Measurements from ENCODE around the gene SAMD4B. TPM values are rescaled to one million over a fixed set of nuclear protein-coding genes. Genes with fewer than 3 reads are reported as not detected.

The SAMD4B gene
- total RNA-seq, 1 experiment from 2014 or later: 164 TPM

DNA sequence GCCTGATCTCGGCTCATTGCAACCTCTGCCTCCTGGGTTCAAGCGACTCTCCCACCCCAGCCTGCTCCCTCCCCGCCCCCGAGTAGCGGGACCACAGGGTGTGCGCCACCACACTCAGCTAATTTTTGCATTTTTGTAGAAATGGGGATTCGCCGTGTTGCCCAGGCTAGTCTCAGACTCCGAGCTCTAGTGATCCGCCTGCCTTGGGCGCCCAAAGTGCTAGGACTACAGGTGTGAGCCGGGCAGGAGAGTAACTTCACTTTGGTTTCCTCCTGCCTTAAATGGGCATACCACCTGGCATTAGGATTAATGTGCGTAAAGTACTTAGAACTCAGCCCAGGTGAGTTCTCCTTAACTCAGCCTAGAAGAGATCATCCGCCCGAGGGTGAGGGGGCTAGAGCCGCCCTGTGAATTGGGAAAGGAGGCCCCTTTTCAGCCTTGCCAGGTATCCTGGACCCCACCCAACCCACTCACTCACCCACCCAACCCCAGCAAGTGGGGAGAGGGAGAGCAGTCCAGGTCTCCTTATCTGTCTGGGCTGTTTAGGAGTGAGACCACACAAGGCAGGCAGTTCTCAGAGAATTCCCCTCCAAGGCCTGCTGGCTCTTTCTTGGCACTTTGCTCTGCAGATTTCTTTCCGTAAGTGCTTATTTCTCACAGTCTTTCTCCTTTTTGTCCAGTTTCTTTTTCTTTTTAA lies 63.2 kb downstream of the SAMD4B start:
- Mint-ChIP-seq H3K4me3 (peak overlapping the region; percentile 91), H3K27ac (peak overlapping the region; percentile 70), H3K9me3 (no peaks in the 10 kb centered on the region), H3K27me3 (ENCODE audit: low read depth) (no peaks in the 10 kb centered on the region), H3K4me1 (peaks cover 52% of the 10 kb centered on the region), H3K36me3 (peaks cover 8% of the 10 kb centered on the region; the same call in 1 of the 2 replicates)
- POLR2A ChIA-PET: interaction anchor here (0.6 to 2.2 kb wide), 4 partner anchors 14 to 404 kb away, joined by 3 to 15 read pairs (median 8); partner anchors contain the start of genes MED29, PAF1 and RPS16
- CTCF ChIA-PET: interaction anchor here (0.6 to 4.3 kb wide), 2 partner anchors 8 to 11 kb away, joined by 3 to 38 read pairs; no protein-coding TSS in a partner anchor
- no peak for DNase-seq (ENCODE audit: low spot score)
- ATAC-seq: no peak
- no peak for TF ChIP-seq CREM (CRISPR knock-in tag; IDR thresholded peaks at IDR 0.05)
- no peak for TF ChIP-seq NR2C2 (CRISPR knock-in tag; IDR thresholded peaks at IDR 0.05)

DNA sequence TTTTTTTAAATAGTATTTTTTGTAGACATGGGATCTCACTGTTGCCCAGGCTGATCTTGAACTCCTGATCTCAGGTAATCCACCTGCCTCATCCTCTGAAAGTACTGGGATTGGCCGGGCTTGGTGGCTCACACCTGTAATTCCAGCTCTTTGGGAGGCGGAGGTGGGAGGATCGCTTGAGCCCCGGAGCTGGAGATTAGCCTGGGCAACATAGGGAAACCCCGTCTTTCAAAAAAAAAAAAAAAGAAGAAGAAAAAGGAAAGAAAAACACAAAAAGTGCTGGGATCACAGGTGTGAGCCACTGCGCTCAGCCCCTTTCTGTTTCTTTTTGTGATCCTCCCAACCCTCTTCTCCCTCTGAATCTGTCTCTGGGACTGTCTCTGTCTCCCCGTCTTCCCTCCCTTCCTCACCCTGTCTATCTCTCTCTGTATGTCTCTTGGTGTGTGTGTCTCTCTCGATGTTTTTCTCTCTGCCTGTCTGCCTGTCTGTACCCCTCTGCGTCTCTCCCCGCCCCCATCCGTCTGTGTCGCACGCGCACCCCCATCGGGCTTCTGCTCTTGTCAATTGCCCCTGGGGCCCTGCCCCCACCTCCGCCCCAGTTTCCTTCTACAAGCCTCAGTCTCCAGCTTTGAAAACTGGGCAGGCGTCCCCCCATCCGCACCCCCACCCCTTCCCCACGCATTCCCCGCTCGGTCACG lies 63.9 kb downstream of the SAMD4B start:
- peaks cover 8% of the 10 kb centered on the region; the same call in 1 of the 2 replicates for H3K36me3 Mint-ChIP-seq
- CTCF ChIA-PET: interaction anchor here (0.6 to 4.3 kb wide), 5 partner anchors 8 to 96 kb away, joined by 3 to 38 read pairs (median 3); no protein-coding TSS in a partner anchor
- ATAC-seq (peak; percentile 1), DNase-seq (ENCODE audit: low spot score) (peak; percentile 78)
- peak overlapping the region; percentile 73 for H3K4me3 Mint-ChIP-seq
- peaks cover 54% of the 10 kb centered on the region for H3K4me1 Mint-ChIP-seq
- TF ChIP-seq SOX15 (CRISPR knock-in tag; IDR thresholded peaks at IDR 0.05) (no peak), KAT7 (CRISPR knock-in tag; IDR thresholded peaks at IDR 0.05; ENCODE audit: borderline replicate concordance) (no peak), AR (CRISPR knock-in tag; IDR thresholded peaks at IDR 0.05) (no peak), ATF3 (CRISPR knock-in tag; conservative IDR thresholded peaks at IDR 0.05) (no peak), GTF2I (CRISPR knock-in tag; conservative IDR thresholded peaks at IDR 0.05) (no peak)
- TF ChIP-seq, protein P1, sequence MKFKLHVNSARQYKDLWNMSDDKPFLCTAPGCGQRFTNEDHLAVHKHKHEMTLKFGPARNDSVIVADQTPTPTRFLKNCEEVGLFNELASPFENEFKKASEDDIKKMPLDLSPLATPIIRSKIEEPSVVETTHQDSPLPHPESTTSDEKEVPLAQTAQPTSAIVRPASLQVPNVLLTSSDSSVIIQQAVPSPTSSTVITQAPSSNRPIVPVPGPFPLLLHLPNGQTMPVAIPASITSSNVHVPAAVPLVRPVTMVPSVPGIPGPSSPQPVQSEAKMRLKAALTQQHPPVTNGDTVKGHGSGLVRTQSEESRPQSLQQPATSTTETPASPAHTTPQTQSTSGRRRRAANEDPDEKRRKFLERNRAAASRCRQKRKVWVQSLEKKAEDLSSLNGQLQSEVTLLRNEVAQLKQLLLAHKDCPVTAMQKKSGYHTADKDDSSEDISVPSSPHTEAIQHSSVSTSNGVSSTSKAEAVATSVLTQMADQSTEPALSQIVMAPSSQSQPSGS (CRISPR knock-in tag; IDR thresholded peaks at IDR 0.05; ENCODE audit: borderline replicate concordance, low read depth): no peak
- TF ChIP-seq, protein P2, sequence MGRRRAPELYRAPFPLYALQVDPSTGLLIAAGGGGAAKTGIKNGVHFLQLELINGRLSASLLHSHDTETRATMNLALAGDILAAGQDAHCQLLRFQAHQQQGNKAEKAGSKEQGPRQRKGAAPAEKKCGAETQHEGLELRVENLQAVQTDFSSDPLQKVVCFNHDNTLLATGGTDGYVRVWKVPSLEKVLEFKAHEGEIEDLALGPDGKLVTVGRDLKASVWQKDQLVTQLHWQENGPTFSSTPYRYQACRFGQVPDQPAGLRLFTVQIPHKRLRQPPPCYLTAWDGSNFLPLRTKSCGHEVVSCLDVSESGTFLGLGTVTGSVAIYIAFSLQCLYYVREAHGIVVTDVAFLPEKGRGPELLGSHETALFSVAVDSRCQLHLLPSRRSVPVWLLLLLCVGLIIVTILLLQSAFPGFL (CRISPR knock-in tag; IDR thresholded peaks at IDR 0.05; ENCODE audit: borderline replicate concordance): no peak
- TF ChIP-seq, protein P3, sequence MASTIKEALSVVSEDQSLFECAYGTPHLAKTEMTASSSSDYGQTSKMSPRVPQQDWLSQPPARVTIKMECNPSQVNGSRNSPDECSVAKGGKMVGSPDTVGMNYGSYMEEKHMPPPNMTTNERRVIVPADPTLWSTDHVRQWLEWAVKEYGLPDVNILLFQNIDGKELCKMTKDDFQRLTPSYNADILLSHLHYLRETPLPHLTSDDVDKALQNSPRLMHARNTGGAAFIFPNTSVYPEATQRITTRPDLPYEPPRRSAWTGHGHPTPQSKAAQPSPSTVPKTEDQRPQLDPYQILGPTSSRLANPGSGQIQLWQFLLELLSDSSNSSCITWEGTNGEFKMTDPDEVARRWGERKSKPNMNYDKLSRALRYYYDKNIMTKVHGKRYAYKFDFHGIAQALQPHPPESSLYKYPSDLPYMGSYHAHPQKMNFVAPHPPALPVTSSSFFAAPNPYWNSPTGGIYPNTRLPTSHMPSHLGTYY (CRISPR knock-in tag; IDR thresholded peaks at IDR 0.05): no peak
- POLR2A ChIA-PET: interaction anchor here (0.6 to 2.1 kb wide), 5 partner anchors 8 to 74 kb away, joined by 3 to 15 read pairs (median 7); partner anchors contain the start of genes MED29, PAF1 and RPS16
- H3K27ac Mint-ChIP-seq: peak overlapping the region; percentile 94
- H3K9me3 Mint-ChIP-seq: no peaks in the 10 kb centered on the region
- no peaks in the 10 kb centered on the region for H3K27me3 Mint-ChIP-seq (ENCODE audit: low read depth)

Measured in WTC11 (cell line).